Activated CD8-positive, alpha-beta memory T cell treated with anti-CD3 and anti-CD28 coated beads for 48 hours (primary cell): Measurements from ENCODE around the gene NEK10.

Experiments
- DNase-seq, 3 experiments: peaks; one replicate each; pipeline ENCODE4 v3.0.0-alpha.2; 2020; ENCODE audit warnings: low read depth in 2 of 3, low spot score in 2 of 3

NEK10 gene

GRCh38 chr3:27119639-27120038 is 249.5 kb downstream of the NEK10 start:
- no peak for DNase-seq

- DNase-seq, result no peak
Measured at GRCh38 chr3:27115352-27115751, 253.8 kb downstream of the NEK10 start.

GRCh38 chr3:27114684-27115083 is 254.5 kb downstream of the NEK10 start:
- no peak for DNase-seq

GRCh38 chr3:27114129-27114528 is 255.1 kb downstream of the NEK10 start:
- no peak for DNase-seq

GRCh38 chr3:27110020-27110419 is 259.2 kb downstream of the NEK10 start:
- no peak for DNase-seq

GRCh38 chr3:27108322-27108721 is 260.9 kb downstream of the NEK10 start:
- DNase-seq, result no peak

GRCh38 chr3:27105904-27106303 is 263.3 kb downstream of the NEK10 start:
- no peak for DNase-seq

GRCh38 chr3:27097182-27097581 is 272.0 kb downstream of the NEK10 start:
- no peak for DNase-seq

GRCh38 chr3:27095553-27096222 is 273.5 kb downstream of the NEK10 start:
- no peak for DNase-seq

- DNase-seq, result no peak
Measured at GRCh38 chr3:27094721-27095120, 274.5 kb downstream of the NEK10 start.

GRCh38 chr3:27093771-27094170 is 275.4 kb downstream of the NEK10 start:
- no peak for DNase-seq

- no peak for DNase-seq
Measured at GRCh38 chr3:27090275-27091041, 278.7 kb downstream of the NEK10 start.

- DNase-seq, result no peak
Measured at GRCh38 chr3:27089645-27090044, 279.5 kb downstream of the NEK10 start.

- DNase-seq, result no peak
Measured at GRCh38 chr3:27089068-27089467, 280.1 kb downstream of the NEK10 start.

GRCh38 chr3:27085829-27086730 is 283.1 kb downstream of the NEK10 start:
- DNase-seq, result no peak

GRCh38 chr3:27081992-27082607 is 287.1 kb downstream of the NEK10 start:
- DNase-seq, result no peak

- no peak for DNase-seq
Measured at GRCh38 chr3:27081566-27081965, 287.6 kb downstream of the NEK10 start.

- DNase-seq, result no peak
Measured at GRCh38 chr3:27080258-27080525, 289.0 kb downstream of the NEK10 start.

GRCh38 chr3:27079427-27080257 is 289.5 kb downstream of the NEK10 start:
- no peak for DNase-seq

GRCh38 chr3:27078246-27078913 is 290.8 kb downstream of the NEK10 start:
- DNase-seq, result no peak
